Heart right ventricle (tissue), 16 donors: ENCODE measurements around the gene LGALS4. TPM values are rescaled to one million over a fixed set of nuclear protein-coding genes. Genes with fewer than 3 reads are reported as not detected.
"Not testable (repeated sequence)": the region's sequence is repeated elsewhere in the genome, so short reads cannot be mapped to it uniquely, and the experiment has no call there.

Experiments
- ATAC-seq, 8 donors: fragments of 200-7000 bp; cut with Tn5 transposase; one replicate each; pipeline ENCODE4 v1.9.1; 2020; ENCODE audit warnings: mild to moderate bottlenecking in 8 of 8, moderate library complexity in 8 of 8, moderate number of reproducible peaks in 1 of 8
- DNase-seq, 2 donors: peaks; one replicate each; pipeline ENCODE4 v3.0.0-alpha.2; 2020
- H3K27ac ChIP-seq, 10 donors: fragments of 200-600 bp; sonication (generic) in 2 of 10; one replicate each; pipeline versions ENCODE4 v1.5.0 to v1.8.0; 2020 to 2022; ENCODE audit warnings: mild to moderate bottlenecking in 3 of 10
- H3K27me3 ChIP-seq, 7 donors: fragments of 200-600 bp; one replicate each; pipeline ENCODE4 v1.8.0; 2021 to 2022; ENCODE audit warnings: mild to moderate bottlenecking in 2 of 7
- H3K36me3 ChIP-seq, 9 donors: fragments of 200-600 bp; sonication (generic) in 1 of 9; one replicate each; pipeline versions ENCODE4 v1.5.0 to v1.8.0; 2020 to 2022; ENCODE audit warnings: mild to moderate bottlenecking in 2 of 9
- H3K4me1 ChIP-seq, 9 donors: fragments of 200-600 bp; sonication (generic) in 1 of 9; one replicate each; pipeline versions ENCODE4 v1.5.0 to v1.8.0; 2020 to 2022; ENCODE audit warnings: mild to moderate bottlenecking in 4 of 9
- H3K4me3 ChIP-seq, 10 donors: fragments of 200-600 bp; sonication (generic) in 2 of 10; one replicate each; pipeline versions ENCODE4 v1.5.0 to v1.8.0; 2020 to 2022; ENCODE audit warnings: mild to moderate bottlenecking in 7 of 10, moderate library complexity in 2 of 10
- H3K9me3 ChIP-seq, 11 donors: fragments of 200-600 bp in 10 of 11; sonication (generic) in 2 of 11; one replicate each; pipeline versions ENCODE4 v1.5.0 to v1.8.0; 2013 to 2022; ENCODE audit warnings: mild to moderate bottlenecking in 2 of 11, control low read depth in 1 of 11, moderate library complexity in 1 of 11
- WGBS, 2 donors: extraction: QIAGEN DNeasy Blood & Tissue Kit; methylation state at CpG; one replicate each; pipeline ENCODE4 v1.1.7; 2013; ENCODE audit warnings: inconsistent platforms in 1 of 2; 5-methylcytosine and 5-hydroxymethylcytosine counted together
- intact Hi-C, 10 donors: fragments of 100-400 bp; cut with DNase I; formaldehyde crosslinking; loops; one replicate each; pipeline versions ENCODE4 v1.11.1 to v1.14.2; 2022
- polyA plus RNA-seq, 2 donors: library from polyadenylated mRNA; stranded (reverse); fragments of 200-250 nt; gene quantifications; one replicate each; pipeline ENCODE4 v1.2.3, GENCODE V29; 2013
- total RNA-seq, 10 donors: library from RNA; stranded (reverse); fragmentation: NEBNext Ultra II Directional in 3 of 10; extraction: Animal tissue kit (Norgen Biotek cat#: 25700) in 3 of 10; gene quantifications; one replicate each; pipeline versions ENCODE4 v1.2.1 to v1.2.4, GENCODE V29; 2021 to 2023
- TF ChIP-seq, protein P1 (sequence below), 9 donors: fragments of 200-600 bp; sonication (generic) in 2 of 9; IDR thresholded peaks; one replicate each; pipeline versions ENCODE4 v1.5.0 to v1.8.0; 2021 to 2022; ENCODE audit warnings: antibody characterized with exemption in 9 of 9, mild to moderate bottlenecking in 5 of 9, moderate library complexity in 1 of 9
- donor health status: Arrhythmogenic right ventricular cardiomyopathy.
- donor health status: ischemic (EF 13 %, LVEDD 7.1; RV severe dilation, severe dysfunction).
- donor health status: healthy with polysubstance abuse.
- donor health status: DM: no; HTN: yes; CAD: no.
- donor health status: DM: no; HTN: no; CAD: no.
- donor health status: ischemic (EF 25% LVEDD 6.9; RV normal size, moderate dysfunction).
- donor health status: ischemic (EF 25% LVEDD 5.7; RV mildly dilated, moderate dysfunction).
- donor health status: healthy.
- donor health status: DM: yes; HTN: yes; CAD: no.
- donor health status: Ischemic cardiomyopathy.
- donor health status: ischemic (EF 35%, LVEDD 5.7; RV mildly dilated, moderate dysfunction).
- donor health status: nonischemic (EF 11% LVEDD 7.7; RV severe dilation, severe dysfunction).
- donor health status: DM: yes; HTN: yes; CAD: no.
- donor health status: PGD.
- donor health status: ischemic (EF 29% LVEDD 5.4; RV normal size, mild dysfunction).
- donor health status: nonischemic (EF 23%, LVEDD 6.1; RV moderate dilation, normal function).

The LGALS4 gene
- total and polyA plus RNA-seq, 12 donors = 0.16 to 2.6 (median 0.81) TPM; not detected in 2

DNA sequence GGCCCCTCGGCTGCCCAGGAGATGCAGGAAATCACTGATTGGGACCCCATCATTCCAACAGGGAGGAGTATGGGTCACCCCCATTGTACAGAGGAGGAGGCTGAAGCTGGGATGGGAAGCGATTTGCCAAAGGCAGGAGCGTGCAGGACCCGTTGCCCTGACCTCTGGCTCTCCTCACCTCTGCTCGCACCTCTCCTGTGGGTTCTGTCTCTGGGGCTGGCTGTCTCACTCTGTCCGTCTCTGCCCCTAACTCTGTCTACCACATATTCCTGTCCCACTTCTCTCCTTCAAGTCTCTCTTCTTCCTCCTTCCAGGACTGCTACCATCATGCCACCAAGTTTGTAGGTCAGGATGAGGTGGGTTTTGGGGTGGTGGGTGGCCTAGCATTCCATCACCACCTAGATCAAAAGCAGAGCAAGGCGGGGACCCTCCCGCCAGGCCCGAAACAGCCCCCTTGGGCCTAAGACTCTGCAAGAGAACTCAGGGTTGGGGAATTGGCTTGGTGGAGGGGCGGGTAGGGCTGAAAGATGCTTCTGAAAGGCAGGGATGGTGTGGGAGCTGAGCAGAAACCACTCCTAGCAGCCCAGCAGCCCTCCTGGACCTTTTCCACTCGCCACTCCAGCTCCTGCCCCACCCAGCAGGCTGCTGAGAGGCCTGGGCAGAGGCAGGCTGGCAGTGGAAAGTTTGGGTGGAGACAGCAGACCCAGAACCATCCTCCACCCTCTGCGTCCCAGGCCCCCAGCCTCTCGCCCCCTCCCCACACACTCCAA is 38.4 kb downstream of the LGALS4 start:
- Histone ChIP-seq H3K9me3 (no peaks in the 10 kb centered on the region), H3K4me1 (peaks cover 0 to 8% (median 5%) of the 10 kb centered on the region in 9 donors), H3K27ac (no peak overlapping the region), H3K36me3 (no peaks in the 10 kb centered on the region), H3K27me3 (peaks cover 0 to 4% (median 0%) of the 10 kb centered on the region in 7 donors), H3K4me3 (no peak overlapping the region)
- intact Hi-C loops = no loop called here
- DNase-seq = no peak
- WGBS, 2 donors = 81 to 91% methylated on average over 13 of the region's 13 CpGs
- TF ChIP-seq, protein P1, sequence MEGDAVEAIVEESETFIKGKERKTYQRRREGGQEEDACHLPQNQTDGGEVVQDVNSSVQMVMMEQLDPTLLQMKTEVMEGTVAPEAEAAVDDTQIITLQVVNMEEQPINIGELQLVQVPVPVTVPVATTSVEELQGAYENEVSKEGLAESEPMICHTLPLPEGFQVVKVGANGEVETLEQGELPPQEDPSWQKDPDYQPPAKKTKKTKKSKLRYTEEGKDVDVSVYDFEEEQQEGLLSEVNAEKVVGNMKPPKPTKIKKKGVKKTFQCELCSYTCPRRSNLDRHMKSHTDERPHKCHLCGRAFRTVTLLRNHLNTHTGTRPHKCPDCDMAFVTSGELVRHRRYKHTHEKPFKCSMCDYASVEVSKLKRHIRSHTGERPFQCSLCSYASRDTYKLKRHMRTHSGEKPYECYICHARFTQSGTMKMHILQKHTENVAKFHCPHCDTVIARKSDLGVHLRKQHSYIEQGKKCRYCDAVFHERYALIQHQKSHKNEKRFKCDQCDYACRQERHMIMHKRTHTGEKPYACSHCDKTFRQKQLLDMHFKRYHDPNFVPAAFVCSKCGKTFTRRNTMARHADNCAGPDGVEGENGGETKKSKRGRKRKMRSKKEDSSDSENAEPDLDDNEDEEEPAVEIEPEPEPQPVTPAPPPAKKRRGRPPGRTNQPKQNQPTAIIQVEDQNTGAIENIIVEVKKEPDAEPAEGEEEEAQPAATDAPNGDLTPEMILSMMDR (IDR thresholded peaks at IDR 0.05) = no peak
- ATAC-seq = no peak

- Histone ChIP-seq H3K4me1 (peaks cover 0 to 12% (median 6%) of the 10 kb centered on the region in 9 donors), H3K27ac (no peak within 1 kb of the TSS), H3K36me3 (no peaks in the 10 kb centered on the region), H3K9me3 (no peaks in the 10 kb centered on the region), H3K27me3 (peaks cover 0 to under 1% (median 0%) of the 10 kb centered on the region in 7 donors), H3K4me3 (no peak within 1 kb of the TSS)
- TF ChIP-seq, protein P1 (IDR thresholded peaks at IDR 0.05) = no peak
- DNase-seq (no peak), ATAC-seq (no peak)
- intact Hi-C loops = no loop called here
- 81 to 84% methylated on average over 10 of the region's 14 CpGs for WGBS, 2 donors
These were observed 39.1 kb downstream of the LGALS4 start, which contains the start of gene LGALS7 for GRCh38 chr19:38773469-38774177. LGALS7 (minus strand) TSS chr19:38773517; CDS start chr19:38773492, 25 bp downstream.

- H3K27me3 ChIP-seq, H3K4me3 ChIP-seq, H3K36me3 ChIP-seq, DNase-seq, intact Hi-C loops, ATAC-seq, H3K9me3 ChIP-seq, H3K27ac ChIP-seq: not testable (repeated sequence)
- WGBS, 2 donors = 51 to 56% methylated on average over 5 to 7 of the region's 30 CpGs
- H3K4me1 ChIP-seq = peaks cover 0 to 12% (median 6%) of the 10 kb centered on the region in 9 donors
These were observed 41.2 kb downstream of the LGALS4 start for GRCh38 chr19:38771569-38771968.

DNA sequence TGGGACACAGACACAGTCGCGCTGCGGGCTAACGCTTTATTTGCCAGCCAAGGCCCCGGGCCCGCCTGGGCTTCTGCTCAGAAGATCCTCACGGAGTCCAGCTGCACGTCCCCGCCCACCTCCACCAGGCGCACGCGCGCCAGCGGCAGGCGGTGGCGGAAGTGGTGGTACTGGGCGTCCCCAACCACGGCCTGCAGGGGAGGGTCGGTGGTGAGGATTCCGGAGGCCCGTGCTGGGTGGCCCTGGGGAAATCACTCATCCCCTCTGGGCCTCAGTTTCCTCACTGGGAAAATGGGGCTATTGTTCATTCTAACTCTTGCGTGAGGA is 41.8 kb downstream of the LGALS4 start:
- H3K27ac ChIP-seq, H3K27me3 ChIP-seq, intact Hi-C loops, H3K9me3 ChIP-seq, DNase-seq, H3K36me3 ChIP-seq: not testable (repeated sequence)
- Histone ChIP-seq H3K4me3 (peak overlapping the region in 1 of 10 donors; percentile 36), H3K4me1 (peaks cover 0 to 12% (median 6%) of the 10 kb centered on the region in 9 donors)
- 18 to 36% methylated on average over 1 of the region's 22 CpGs for WGBS, 2 donors
- ATAC-seq = peak; percentile 81 to 91 (median 87)

- H3K36me3 ChIP-seq, intact Hi-C loops, DNase-seq, H3K27me3 ChIP-seq, H3K9me3 ChIP-seq: not testable (repeated sequence)
- Histone ChIP-seq H3K4me1 (peaks cover 0 to 12% (median 6%) of the 10 kb centered on the region in 9 donors), H3K27ac (peak overlapping the region in 7 of 10 donors; percentile 65 to 81 (median 70)), H3K4me3 (peak overlapping the region in 9 of 10 donors; percentile 10 to 53 (median 42))
- ATAC-seq = peak; percentile 3 to 58 (median 22)
- WGBS, 2 donors = 3 to 9% methylated on average over 22 to 26 of the region's 58 CpGs
These were observed 42.4 kb downstream of the LGALS4 start for GRCh38 chr19:38770228-38770948.
